K562 (cell line): Measurements from ENCODE around the gene ZCCHC17. TPM values are rescaled to one million over a fixed set of nuclear protein-coding genes. Genes with fewer than 3 reads are reported as not detected.

Experiments used
- CBX1 ChIP-seq: sonication (generic); IDR thresholded peaks from 2 replicates; pipeline ENCODE4 v1.6.1; 2016; ENCODE audit warnings: antibody characterized with exemption, low read depth, mild to moderate bottlenecking
- CBX8 ChIP-seq: fragments of 200-600 bp; sonication (generic); IDR thresholded peaks from 2 replicates; pipeline ENCODE4 v1.6.1; 2012; ENCODE audit warnings: borderline replicate concordance, mixed run types, low read depth, mild to moderate bottlenecking, moderate library complexity, mixed read lengths, low read length, control low read depth, inconsistent platforms; ENCODE audit not compliant: poor library complexity, severe bottlenecking; ENCODE audit errors: extremely low read depth
- E2F8 ChIP-seq: fragments of 450-650 bp; IDR thresholded peaks from 2 replicates; pipeline ENCODE4 v1.7.1; 2018; ENCODE audit warnings: mild to moderate bottlenecking, low read depth; ENCODE audit not compliant: partially characterized antibody
- EP400 ChIP-seq: fragments of 450-650 bp; IDR thresholded peaks from 2 replicates; pipeline ENCODE4 v1.6.1; 2017; ENCODE audit warnings: antibody characterized with exemption, mild to moderate bottlenecking, moderate library complexity
- LARP7 ChIP-seq: fragments of 450-650 bp; IDR thresholded peaks from 2 replicates; pipeline ENCODE4 v1.6.1; 2016
- NCOR1 ChIP-seq: fragments of 450-650 bp; IDR thresholded peaks from 2 replicates; pipeline ENCODE4 v1.6.1; 2016; ENCODE audit warnings: mild to moderate bottlenecking, moderate library complexity
- NRF1 ChIP-seq, 2 experiments: fragments of 450-650 bp; IDR thresholded peaks in 1 of 2; conservative IDR thresholded peaks in 1 of 2; 2 replicates each; pipeline ENCODE4 v1.6.1; 2014; ENCODE audit warnings: mild to moderate bottlenecking in 2 of 2
- POLR2A ChIP-seq: fragments of 450-650 bp; conservative IDR thresholded peaks from 2 replicates; pipeline ENCODE4 v1.6.1; 2016
- POLR2AphosphoS5 ChIP-seq: IDR thresholded peaks from 2 replicates; pipeline ENCODE4 v1.6.1; 2011; ENCODE audit warnings: mild to moderate bottlenecking, low read depth, low read length, moderate library complexity; ENCODE audit not compliant: control insufficient read depth, insufficient read depth
- RAD51 ChIP-seq: fragments of 450-650 bp; IDR thresholded peaks from 2 replicates; pipeline ENCODE4 v1.7.1; 2016; ENCODE audit warnings: low read depth, mild to moderate bottlenecking, borderline replicate concordance
- SLC30A9 ChIP-seq: fragments of 250-450 bp; sonication (Bioruptor Pico); IDR thresholded peaks from 2 replicates; pipeline ENCODE4 v1.8.0; 2022; ENCODE audit warnings: mild to moderate bottlenecking, moderate library complexity
- SMARCA4 ChIP-seq: fragments of 450-650 bp; IDR thresholded peaks from 2 replicates; pipeline ENCODE4 v1.6.1; 2016
- UBTF ChIP-seq, 2 experiments: IDR thresholded peaks; 2 replicates each; pipeline ENCODE4 v1.6.1; 2012; ENCODE audit warnings: improper control_type of control experiment in 2 of 2, low read depth in 2 of 2, low read length in 2 of 2, borderline replicate concordance in 1 of 2
- ZNF583 ChIP-seq: fragments of 250-450 bp; sonication (Bioruptor Pico); IDR thresholded peaks from 2 replicates; pipeline ENCODE4 v1.4.0; 2020
- ZNF584 ChIP-seq: fragments of 200-800 bp; sonication (Bioruptor generic); IDR thresholded peaks from 2 replicates; pipeline ENCODE4 v1.6.1; 2016; ENCODE audit warnings: low read depth, mild to moderate bottlenecking, missing genetic modification characterization, missing compliant biosample characterization
- ZNF639 ChIP-seq, 2 experiments: fragments of 200-800 bp in 1 of 2; sonication (Bioruptor generic) in 1 of 2; sonication (generic) in 1 of 2; formaldehyde crosslinking in 1 of 2; IDR thresholded peaks in 1 of 2; conservative IDR thresholded peaks in 1 of 2; 2 replicates each; pipeline versions ENCODE4 v1.5.0 to v1.6.1; 2016 to 2020; ENCODE audit warnings: missing compliant biosample characterization in 1 of 2, missing genetic modification characterization in 1 of 2, missing genetic modification reagents in 1 of 2
- ZNF766 ChIP-seq: fragments of 200-800 bp; sonication (Bioruptor generic); conservative IDR thresholded peaks from 2 replicates; pipeline ENCODE4 v1.6.1; 2016; ENCODE audit warnings: missing genetic modification characterization, missing compliant biosample characterization
- ZSCAN29 ChIP-seq: fragments of 450-650 bp; IDR thresholded peaks from 2 replicates; pipeline ENCODE4 v1.6.1; 2017
- polyA plus RNA-seq, 8 experiments: library from polyadenylated mRNA; depleted of rRNA in 4 of 8; stranded (reverse) in 5 of 8; unstranded in 3 of 8; fragments of >200 nt; fragmentation: Nextera tagmentation in 2 of 8; fragmentation: Illumina TruSeq in 1 of 8; extraction: Ambion mirVana in 2 of 8; extraction: Trizol in 1 of 8; gene quantifications; 2 replicates each; pipeline versions ENCODE4 v1.2.1 to v1.2.3, GENCODE V29; 2011 to 2014; ENCODE audit warnings: inconsistent platforms in 1 of 8, missing spikeins in 1 of 8
- total RNA-seq, 7 experiments: library from RNA; depleted of rRNA in 6 of 7; stranded (reverse); fragments of >200 nt in 6 of 7; fragmentation: Illumina TruSeq in 2 of 7; extraction: Trizol in 2 of 7; gene quantifications; 2 replicates each; pipeline versions ENCODE4 v1.2.1 to v1.2.3, GENCODE V29; 2011 to 2021; ENCODE audit warnings: low replicate concordance in 1 of 7

The ZCCHC17 gene
- total and polyA plus RNA-seq, 9 of the 15 experiments (the other 6 are each of a cell fraction or from before 2014, with no cell fraction given) = 46.9 to 150 (median 74.7) TPM

- no peak for TF ChIP-seq ZNF639 (CRISPR knock-in tag; conservative IDR thresholded peaks at IDR 0.05 in 1 of 2, IDR thresholded peaks at IDR 0.05 in 1 of 2)
- TF ChIP-seq SMARCA4 = peak; percentile 57; the same call in 1 of the 2 replicates
- TF ChIP-seq CBX8 = no peak
- TF ChIP-seq POLR2AphosphoS5 = peak; percentile 41; the same call in 1 of the 2 replicates
- peak; percentile 44; the same call in 1 of the 2 replicates for TF ChIP-seq POLR2A
- no peak for TF ChIP-seq RAD51
- TF ChIP-seq EP400 = no peak
- no peak for TF ChIP-seq ZSCAN29
- 0 out of 2 replicates have a peak, but pooled peaks have one; percentile 26 for TF ChIP-seq ZNF583 (CRISPR knock-in tag)
- TF ChIP-seq SLC30A9 (CRISPR knock-in tag) = no peak
- peak; percentile 65 for TF ChIP-seq NCOR1
- no peak for TF ChIP-seq CBX1
- TF ChIP-seq ZNF766 (CRISPR knock-in tag) = no peak
- peak; percentile 20 to 51; a peak in 1 of 4 replicates for TF ChIP-seq NRF1 (conservative IDR thresholded peaks at IDR 0.05 in 1 of 2, IDR thresholded peaks at IDR 0.05 in 1 of 2)
- TF ChIP-seq UBTF (IDR thresholded peaks at IDR 0.05; ENCODE audit: borderline replicate concordance in 1 of 2, low read depth in 2 of 2, low read length in 2 of 2) = peak in 1 of 2 experiments; percentile 55; a peak in 1 of 4 replicates
- no peak for TF ChIP-seq LARP7
- TF ChIP-seq ZNF584 (CRISPR knock-in tag) = no peak
- TF ChIP-seq E2F8 = no peak
These were observed 113.4 kb downstream of the ZCCHC17 start (continued) for GRCh38 chr1:31409946-31410858.
